ENCODE measurements around the gene HDAC4.
A peak's percentile ranks its signal among the peaks of the same experiment; 100 is the strongest.

HDAC4 gene

GRCh38 chr2:239115616-239116015, 285.2 kb downstream of the HDAC4 start:
- H3K9me3 ChIP-seq (ENCODE audit: control insufficient read depth, low read length) = no peaks in the 10 kb centered on the region
- DNase-seq (ENCODE audit: low read depth) = no peak
- no peaks in the 10 kb centered on the region for H3K27me3 ChIP-seq (replicated peaks; ENCODE audit: control insufficient read depth, insufficient read depth, low read length)
- no peak overlapping the region for H3K9ac ChIP-seq (ENCODE audit: low read length)
- H3K4me1 ChIP-seq (ENCODE audit: control insufficient read depth, insufficient read depth, low read length) = peaks cover 17% of the 10 kb centered on the region
- no peaks in the 10 kb centered on the region for H3K36me3 ChIP-seq (ENCODE audit: control insufficient read depth, insufficient read depth, low read length, severe bottlenecking)
- H3K4me3 ChIP-seq (ENCODE audit: low read length) = no peak overlapping the region

GRCh38 chr2:239114616-239115265, 286.1 kb downstream of the HDAC4 start:
- Histone ChIP-seq H3K27me3 (replicated peaks; ENCODE audit: control insufficient read depth, insufficient read depth, low read length) (no peaks in the 10 kb centered on the region), H3K36me3 (ENCODE audit: control insufficient read depth, insufficient read depth, low read length, severe bottlenecking) (peaks cover 4% of the 10 kb centered on the region), H3K9ac (ENCODE audit: low read length) (no peak overlapping the region), H3K4me1 (ENCODE audit: control insufficient read depth, insufficient read depth, low read length) (peaks cover 17% of the 10 kb centered on the region), H3K9me3 (ENCODE audit: control insufficient read depth, low read length) (no peaks in the 10 kb centered on the region), H3K4me3 (ENCODE audit: low read length) (no peak overlapping the region)
- no peak for DNase-seq (ENCODE audit: low read depth)

GRCh38 chr2:239114119-239114581, 286.7 kb downstream of the HDAC4 start:
- H3K4me1 ChIP-seq (ENCODE audit: control insufficient read depth, insufficient read depth, low read length) = peaks cover 17% of the 10 kb centered on the region
- peaks cover 7% of the 10 kb centered on the region for H3K36me3 ChIP-seq (ENCODE audit: control insufficient read depth, insufficient read depth, low read length, severe bottlenecking)
- H3K4me3 ChIP-seq (ENCODE audit: low read length) = no peak overlapping the region
- no peaks in the 10 kb centered on the region for H3K9me3 ChIP-seq (ENCODE audit: control insufficient read depth, low read length)
- no peaks in the 10 kb centered on the region for H3K27me3 ChIP-seq (replicated peaks; ENCODE audit: control insufficient read depth, insufficient read depth, low read length)
- peak; percentile 10 for DNase-seq (ENCODE audit: low read depth)
- no peak overlapping the region for H3K9ac ChIP-seq (ENCODE audit: low read length)

GRCh38 chr2:239113615-239114014, 287.2 kb downstream of the HDAC4 start:
- H3K27me3 ChIP-seq (replicated peaks; ENCODE audit: control insufficient read depth, insufficient read depth, low read length) = no peaks in the 10 kb centered on the region
- peaks cover 7% of the 10 kb centered on the region for H3K36me3 ChIP-seq (ENCODE audit: control insufficient read depth, insufficient read depth, low read length, severe bottlenecking)
- no peak for DNase-seq (ENCODE audit: low read depth)
- no peak overlapping the region for H3K4me3 ChIP-seq (ENCODE audit: low read length)
- peaks cover 17% of the 10 kb centered on the region for H3K4me1 ChIP-seq (ENCODE audit: control insufficient read depth, insufficient read depth, low read length)
- peak overlapping the region; percentile 22 for H3K9ac ChIP-seq (ENCODE audit: low read length)
- no peaks in the 10 kb centered on the region for H3K9me3 ChIP-seq (ENCODE audit: control insufficient read depth, low read length)

GRCh38 chr2:239113171-239113570, 287.6 kb downstream of the HDAC4 start:
- H3K4me3 ChIP-seq (ENCODE audit: low read length) = no peak overlapping the region
- H3K9me3 ChIP-seq (ENCODE audit: control insufficient read depth, low read length) = no peaks in the 10 kb centered on the region
- no peak for DNase-seq (ENCODE audit: low read depth)
- H3K9ac ChIP-seq (ENCODE audit: low read length) = peak overlapping the region; percentile 22
- H3K36me3 ChIP-seq (ENCODE audit: control insufficient read depth, insufficient read depth, low read length, severe bottlenecking) = peaks cover 7% of the 10 kb centered on the region
- H3K27me3 ChIP-seq (replicated peaks; ENCODE audit: control insufficient read depth, insufficient read depth, low read length) = no peaks in the 10 kb centered on the region
- peaks cover 17% of the 10 kb centered on the region for H3K4me1 ChIP-seq (ENCODE audit: control insufficient read depth, insufficient read depth, low read length)

GRCh38 chr2:239112127-239112774, 288.6 kb downstream of the HDAC4 start:
- Histone ChIP-seq H3K4me3 (ENCODE audit: low read length) (no peak overlapping the region), H3K36me3 (ENCODE audit: control insufficient read depth, insufficient read depth, low read length, severe bottlenecking) (peaks cover 7% of the 10 kb centered on the region), H3K4me1 (ENCODE audit: control insufficient read depth, insufficient read depth, low read length) (peaks cover 17% of the 10 kb centered on the region), H3K9me3 (ENCODE audit: control insufficient read depth, low read length) (no peaks in the 10 kb centered on the region), H3K27me3 (replicated peaks; ENCODE audit: control insufficient read depth, insufficient read depth, low read length) (no peaks in the 10 kb centered on the region), H3K9ac (ENCODE audit: low read length) (no peak overlapping the region)
- DNase-seq (ENCODE audit: low read depth) = no peak

GRCh38 chr2:239111401-239112100, 289.3 kb downstream of the HDAC4 start:
- no peak for DNase-seq (ENCODE audit: low read depth)
- Histone ChIP-seq H3K4me1 (ENCODE audit: control insufficient read depth, insufficient read depth, low read length) (peaks cover 17% of the 10 kb centered on the region), H3K9ac (ENCODE audit: low read length) (no peak overlapping the region), H3K4me3 (ENCODE audit: low read length) (no peak overlapping the region), H3K36me3 (ENCODE audit: control insufficient read depth, insufficient read depth, low read length, severe bottlenecking) (peaks cover 7% of the 10 kb centered on the region), H3K9me3 (ENCODE audit: control insufficient read depth, low read length) (no peaks in the 10 kb centered on the region), H3K27me3 (replicated peaks; ENCODE audit: control insufficient read depth, insufficient read depth, low read length) (no peaks in the 10 kb centered on the region)

GRCh38 chr2:239110595-239111048, 290.2 kb downstream of the HDAC4 start:
- DNase-seq (ENCODE audit: low read depth) = no peak
- Histone ChIP-seq H3K36me3 (ENCODE audit: control insufficient read depth, insufficient read depth, low read length, severe bottlenecking) (peaks cover 7% of the 10 kb centered on the region), H3K27me3 (replicated peaks; ENCODE audit: control insufficient read depth, insufficient read depth, low read length) (no peaks in the 10 kb centered on the region), H3K4me3 (ENCODE audit: low read length) (no peak overlapping the region), H3K9me3 (ENCODE audit: control insufficient read depth, low read length) (no peaks in the 10 kb centered on the region), H3K9ac (ENCODE audit: low read length) (no peak overlapping the region), H3K4me1 (ENCODE audit: control insufficient read depth, insufficient read depth, low read length) (peaks cover 17% of the 10 kb centered on the region)

GRCh38 chr2:239109928-239110545, 290.8 kb downstream of the HDAC4 start:
- no peak overlapping the region for H3K4me3 ChIP-seq (ENCODE audit: low read length)
- peaks cover 7% of the 10 kb centered on the region for H3K36me3 ChIP-seq (ENCODE audit: control insufficient read depth, insufficient read depth, low read length, severe bottlenecking)
- peaks cover 17% of the 10 kb centered on the region for H3K4me1 ChIP-seq (ENCODE audit: control insufficient read depth, insufficient read depth, low read length)
- H3K27me3 ChIP-seq (replicated peaks; ENCODE audit: control insufficient read depth, insufficient read depth, low read length) = no peaks in the 10 kb centered on the region
- H3K9ac ChIP-seq (ENCODE audit: low read length) = no peak overlapping the region
- no peaks in the 10 kb centered on the region for H3K9me3 ChIP-seq (ENCODE audit: control insufficient read depth, low read length)
- no peak for DNase-seq (ENCODE audit: low read depth)

GRCh38 chr2:239109041-239109927, 291.5 kb downstream of the HDAC4 start:
- peaks cover 7% of the 10 kb centered on the region for H3K36me3 ChIP-seq (ENCODE audit: control insufficient read depth, insufficient read depth, low read length, severe bottlenecking)
- peaks cover 13% of the 10 kb centered on the region for H3K4me1 ChIP-seq (ENCODE audit: control insufficient read depth, insufficient read depth, low read length)
- H3K9me3 ChIP-seq (ENCODE audit: control insufficient read depth, low read length) = no peaks in the 10 kb centered on the region
- no peaks in the 10 kb centered on the region for H3K27me3 ChIP-seq (replicated peaks; ENCODE audit: control insufficient read depth, insufficient read depth, low read length)
- no peak overlapping the region for H3K9ac ChIP-seq (ENCODE audit: low read length)
- DNase-seq (ENCODE audit: low read depth) = no peak
- H3K4me3 ChIP-seq (ENCODE audit: low read length) = no peak overlapping the region

Measured in adipocyte (in vitro differentiated cells).